Measurements from ENCODE around the gene SLC6A16.
"Not testable (repeated sequence)": the region's sequence is repeated elsewhere in the genome, so short reads cannot be mapped to it uniquely, and the experiment has no call there.

SLC6A16 gene

DNA sequence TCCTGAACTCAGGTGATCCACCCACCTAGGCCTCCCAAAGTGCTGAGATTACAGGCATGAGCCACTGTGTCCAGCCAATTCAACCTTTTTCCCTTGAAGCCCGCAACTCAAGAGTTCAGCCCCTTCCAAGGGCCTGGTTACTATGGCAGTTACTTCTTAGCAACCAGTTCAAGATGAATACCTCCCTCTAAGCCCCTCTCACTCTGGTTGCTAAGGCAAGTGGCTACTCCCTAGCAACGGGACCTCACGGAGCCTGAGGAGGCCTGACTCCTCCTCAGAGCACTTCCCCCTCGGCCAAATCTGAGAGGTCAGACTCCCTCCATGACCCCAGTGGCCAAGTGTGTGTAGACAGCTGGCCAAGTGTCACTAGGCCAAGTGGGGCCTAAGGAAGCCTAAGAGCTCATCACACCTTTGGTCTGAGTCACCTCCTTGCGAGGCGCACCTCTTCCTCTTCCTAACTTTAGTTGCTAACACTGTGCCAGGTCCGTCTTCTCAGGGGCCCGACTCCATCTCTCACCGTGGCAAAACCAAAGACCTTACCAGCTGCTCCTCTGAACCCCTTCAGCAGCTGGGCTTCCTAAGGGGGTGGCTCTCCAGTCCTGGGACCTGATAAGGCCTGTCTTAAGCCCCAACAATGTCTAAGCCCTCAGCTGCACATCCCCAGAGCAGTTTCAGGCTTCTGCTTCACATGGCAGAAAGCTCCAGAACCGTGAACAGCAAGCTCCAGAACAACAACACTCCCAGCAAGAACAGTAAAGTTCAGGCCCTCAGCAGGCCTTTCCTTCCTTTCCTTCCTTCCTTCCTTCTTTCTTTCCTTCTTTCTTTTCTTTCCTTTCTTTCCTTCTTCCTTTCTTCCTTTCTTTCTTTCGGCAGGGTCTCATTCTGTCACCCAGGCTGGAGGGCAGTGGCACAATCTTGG, 19.8 kb upstream of the SLC6A16 start:
- no peak for DNase-seq

DNA sequence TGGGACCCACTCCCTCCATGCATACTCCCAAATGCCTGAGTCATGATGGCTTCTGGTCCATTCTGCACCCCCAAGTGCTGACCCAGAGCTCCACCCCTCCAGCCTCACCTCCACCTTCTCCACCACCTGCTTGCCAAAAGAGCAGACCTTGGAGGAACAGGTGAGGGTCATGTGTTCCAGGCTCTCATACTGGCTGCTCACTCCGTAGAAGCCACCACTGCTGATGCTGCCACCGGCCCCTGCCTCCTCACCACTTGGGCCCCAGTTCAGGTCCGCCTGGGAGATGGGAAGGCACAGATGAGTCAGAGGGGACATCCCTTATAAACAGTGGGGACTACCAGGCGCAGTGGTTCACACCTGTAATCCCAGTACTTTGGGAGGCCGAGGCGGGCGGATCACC, 18.1 kb upstream of the SLC6A16 start:
- DNase-seq: no peak

DNA sequence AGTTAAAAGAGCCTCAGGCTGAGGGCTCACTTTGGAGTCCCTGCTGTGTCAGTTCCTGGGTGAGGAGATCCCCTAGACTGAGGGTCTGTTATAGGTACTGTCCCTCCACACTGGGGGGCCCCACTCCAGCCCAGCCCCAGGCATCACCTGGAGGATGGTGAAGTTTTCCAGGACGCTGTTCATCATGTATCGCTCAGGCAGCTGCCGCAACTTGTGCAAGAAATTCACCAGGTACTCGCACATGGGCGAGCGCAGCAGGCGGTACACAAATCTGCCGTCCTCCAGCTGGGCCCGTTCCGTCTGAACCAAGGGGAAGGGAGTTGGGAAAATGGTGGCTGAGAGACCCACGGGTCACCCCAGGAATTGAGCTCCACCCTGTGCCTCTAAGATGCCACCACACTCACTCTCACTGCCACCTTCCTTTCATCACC, 17.3 kb upstream of the SLC6A16 start:
- DNase-seq: no peak

DNA sequence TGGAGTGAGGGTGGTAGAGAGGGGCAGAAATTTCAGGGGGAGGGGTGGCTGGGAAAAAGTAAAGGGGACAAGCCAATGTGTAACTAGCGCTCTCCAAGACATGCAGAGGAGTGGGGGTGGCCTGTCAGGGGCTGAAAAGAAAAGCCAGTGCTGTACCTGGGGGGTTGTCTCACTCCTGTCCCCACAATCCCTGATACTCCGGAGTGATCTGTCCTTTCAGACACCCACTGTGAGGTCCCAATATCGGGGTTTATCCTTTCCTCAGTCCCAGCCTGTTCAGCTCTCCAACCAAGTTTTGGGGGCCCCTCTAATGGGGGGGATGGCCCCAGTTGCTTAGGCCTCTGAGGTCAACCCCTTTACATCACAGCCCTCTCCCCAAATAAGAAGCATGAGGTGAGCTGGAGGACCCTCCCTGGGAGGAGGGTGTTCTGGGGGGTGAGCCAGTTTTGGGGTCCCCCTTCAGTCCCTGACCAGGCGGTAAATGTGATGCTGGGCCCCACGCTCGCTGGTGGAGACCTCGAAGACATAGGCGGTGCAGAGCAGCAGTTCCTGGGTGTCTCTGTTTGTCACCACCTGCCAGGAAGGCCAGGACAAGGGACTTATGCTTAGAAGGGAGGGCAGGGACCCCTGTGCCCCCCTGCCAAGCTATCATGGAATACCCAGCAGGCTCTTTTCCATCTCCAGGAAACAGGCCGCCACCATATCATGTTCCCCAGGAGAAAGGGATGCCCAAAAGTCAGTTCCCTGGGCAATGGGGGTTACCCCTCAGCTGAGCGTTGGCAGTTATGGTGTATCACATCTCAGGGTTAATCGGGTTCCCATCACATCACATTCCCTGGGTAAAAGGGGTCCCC, 16.1 kb upstream of the SLC6A16 start:
- no peak for DNase-seq

DNA sequence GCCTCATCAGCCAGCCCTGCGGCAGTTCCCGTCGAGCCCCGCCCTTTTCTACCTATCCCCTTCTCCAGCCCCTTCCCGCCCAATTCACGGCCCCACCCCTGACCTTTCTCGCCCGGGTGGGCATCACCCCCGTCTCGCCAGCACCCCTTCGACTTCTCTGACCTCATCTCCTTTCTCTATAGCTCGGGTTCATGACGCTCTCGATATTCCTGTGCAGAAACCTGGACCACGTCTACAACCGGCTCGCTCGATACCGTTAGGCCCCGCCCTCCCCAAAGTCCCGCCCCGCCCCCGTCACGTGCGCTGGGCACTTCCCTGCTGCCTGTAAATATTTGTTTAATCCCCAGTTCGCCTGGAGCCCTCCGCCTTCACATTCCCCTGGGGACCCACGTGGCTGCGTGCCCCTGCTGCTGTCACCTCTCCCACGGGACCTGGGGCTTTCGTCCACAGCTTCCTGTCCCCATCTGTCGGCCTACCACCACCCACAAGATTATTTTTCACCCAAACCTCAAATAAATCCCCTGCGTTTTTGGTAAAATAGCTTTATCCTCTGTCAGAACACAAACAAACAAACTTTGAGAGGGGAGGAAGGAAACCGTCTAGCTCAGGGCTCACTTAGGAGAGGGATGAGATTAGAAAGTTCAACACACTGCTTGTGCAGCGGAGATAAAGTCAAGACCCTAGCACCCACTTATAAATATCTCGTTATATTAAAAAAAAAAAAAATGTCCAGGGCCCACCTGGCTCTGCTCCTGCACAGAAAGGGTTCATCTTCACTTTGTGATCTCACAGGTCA, 15.3 kb upstream of the SLC6A16 start:
- DNase-seq: no peak

DNA sequence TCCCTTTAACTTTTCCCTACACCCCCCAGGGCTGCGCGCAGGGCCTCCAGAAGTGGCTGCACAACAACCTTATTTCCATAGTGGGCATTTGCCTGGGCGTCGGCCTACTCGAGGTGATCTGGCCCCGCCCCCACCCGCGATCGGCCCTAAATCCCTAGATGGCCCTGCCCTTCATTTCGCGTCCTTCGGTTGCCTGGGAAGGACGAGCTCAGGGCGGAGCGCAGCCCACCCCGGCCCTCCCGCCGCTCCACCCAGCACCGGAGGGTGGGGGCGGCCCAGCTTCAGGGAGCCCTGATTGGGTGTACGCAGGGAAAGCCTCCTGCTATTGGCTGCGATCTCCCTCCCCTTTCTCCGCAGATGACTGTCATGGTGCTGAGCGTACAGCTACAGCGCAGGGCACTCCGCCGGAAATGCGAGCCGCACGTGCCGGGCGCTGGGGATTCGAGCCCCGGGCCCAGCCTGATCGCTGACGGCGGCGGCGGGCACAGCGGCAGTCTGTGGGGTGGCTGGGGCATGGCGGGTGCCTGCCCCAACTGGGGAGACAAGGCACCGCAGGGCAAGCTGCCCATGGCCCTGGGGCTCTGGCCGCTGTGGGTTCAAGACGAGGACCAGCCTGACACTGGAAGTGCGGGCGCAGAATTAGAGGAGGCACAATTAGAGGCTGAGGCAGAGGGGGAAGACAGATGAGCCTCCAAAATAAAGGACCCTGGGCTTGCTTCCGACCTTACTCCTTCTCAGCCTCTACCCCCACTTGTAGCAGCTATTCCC, 14.5 kb upstream of the SLC6A16 start:
- DNase-seq: no peak

DNA sequence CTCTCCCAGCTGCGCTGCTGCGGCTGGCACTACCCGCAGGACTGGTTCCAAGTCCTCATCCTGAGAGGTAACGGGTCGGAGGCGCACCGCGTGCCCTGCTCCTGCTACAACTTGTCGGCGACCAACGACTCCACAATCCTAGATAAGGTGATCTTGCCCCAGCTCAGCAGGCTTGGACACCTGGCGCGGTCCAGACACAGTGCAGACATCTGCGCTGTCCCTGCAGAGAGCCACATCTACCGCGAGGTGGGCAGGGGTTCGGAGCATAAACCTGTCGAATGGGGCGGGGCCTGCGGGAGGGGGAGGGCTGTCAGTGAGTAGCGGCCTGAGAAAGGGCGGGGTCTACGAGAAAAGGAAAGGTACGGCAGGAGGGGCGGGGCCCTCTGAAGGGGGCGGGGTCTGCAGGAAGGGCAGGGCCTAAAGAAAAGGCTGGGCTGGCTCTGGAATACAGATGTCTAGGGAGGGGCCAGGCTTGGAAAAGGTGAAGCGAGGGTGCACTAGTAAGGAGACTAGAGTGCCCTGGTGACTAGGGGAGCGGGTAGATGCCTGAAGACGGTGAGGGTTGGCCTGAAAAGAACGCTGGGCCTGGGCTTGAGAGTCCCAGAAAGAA, 13.8 kb upstream of the SLC6A16 start:
- no peak for DNase-seq

DNA sequence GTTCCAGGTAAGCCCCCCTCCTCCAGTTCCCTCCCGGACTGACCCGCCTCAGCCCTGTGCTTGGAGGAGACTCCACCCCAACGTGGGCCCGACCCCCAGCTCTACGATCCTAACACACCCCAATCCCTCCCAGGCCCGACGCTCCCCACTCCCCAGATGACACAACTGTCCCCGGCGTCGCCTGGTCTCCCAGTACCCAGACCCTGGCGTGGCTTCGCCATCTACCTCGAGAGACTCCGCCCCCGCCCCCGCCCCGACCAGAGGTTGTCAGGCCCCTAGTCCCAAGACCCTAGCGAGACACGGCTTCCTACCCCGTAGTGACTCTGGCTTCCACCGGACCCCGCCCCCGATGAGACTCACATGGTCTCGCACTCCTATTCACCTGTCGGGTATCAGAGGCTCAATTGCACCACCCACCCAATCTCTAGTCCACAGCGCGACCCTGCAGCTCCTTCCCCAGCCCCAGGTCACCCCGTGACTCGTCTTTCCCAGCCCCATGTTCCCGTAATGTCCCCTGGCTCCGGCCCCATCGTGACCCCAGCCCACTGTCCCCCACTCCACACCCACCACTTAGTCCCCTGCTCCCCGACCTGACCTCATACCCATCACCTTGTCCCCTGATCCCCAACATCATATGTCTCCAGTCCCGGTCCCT, 13.2 kb upstream of the SLC6A16 start:
- DNase-seq: no peak

DNA sequence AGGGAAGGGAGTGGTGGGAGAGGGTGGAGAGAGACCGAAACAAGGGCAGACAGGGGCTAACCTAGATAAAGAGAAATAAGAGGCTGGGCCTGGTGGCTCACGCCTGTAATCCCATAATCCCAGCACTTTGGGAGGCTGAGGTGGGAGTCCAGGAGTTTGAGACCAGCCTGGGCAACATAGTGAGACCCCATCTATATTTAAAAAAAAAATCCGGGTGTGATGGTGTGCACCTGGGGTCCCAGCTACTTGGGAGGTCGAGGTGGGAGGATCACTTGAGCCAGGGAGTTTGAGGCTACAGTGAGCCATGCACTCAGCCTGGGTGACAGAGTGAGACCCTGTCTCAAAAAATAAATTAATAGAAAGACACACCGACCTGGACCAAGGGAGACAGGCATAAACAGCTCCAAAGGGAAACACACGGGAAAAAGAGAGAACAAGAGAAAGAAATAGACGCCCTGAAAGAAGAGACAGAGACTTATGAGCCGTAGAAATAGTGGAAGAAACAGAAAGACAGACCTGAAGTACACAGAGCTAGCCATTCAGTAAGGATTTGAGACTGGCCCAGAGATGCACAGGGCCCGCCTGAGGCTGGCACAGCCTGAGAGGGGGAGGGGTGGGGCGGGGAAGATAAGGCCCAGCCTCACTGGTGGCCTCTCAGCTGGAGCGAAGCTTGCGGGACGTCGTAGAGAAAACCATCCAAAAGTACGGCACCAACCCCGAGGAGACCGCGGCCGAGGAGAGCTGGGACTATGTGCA, 12.5 kb upstream of the SLC6A16 start:
- no peak for DNase-seq

DNA sequence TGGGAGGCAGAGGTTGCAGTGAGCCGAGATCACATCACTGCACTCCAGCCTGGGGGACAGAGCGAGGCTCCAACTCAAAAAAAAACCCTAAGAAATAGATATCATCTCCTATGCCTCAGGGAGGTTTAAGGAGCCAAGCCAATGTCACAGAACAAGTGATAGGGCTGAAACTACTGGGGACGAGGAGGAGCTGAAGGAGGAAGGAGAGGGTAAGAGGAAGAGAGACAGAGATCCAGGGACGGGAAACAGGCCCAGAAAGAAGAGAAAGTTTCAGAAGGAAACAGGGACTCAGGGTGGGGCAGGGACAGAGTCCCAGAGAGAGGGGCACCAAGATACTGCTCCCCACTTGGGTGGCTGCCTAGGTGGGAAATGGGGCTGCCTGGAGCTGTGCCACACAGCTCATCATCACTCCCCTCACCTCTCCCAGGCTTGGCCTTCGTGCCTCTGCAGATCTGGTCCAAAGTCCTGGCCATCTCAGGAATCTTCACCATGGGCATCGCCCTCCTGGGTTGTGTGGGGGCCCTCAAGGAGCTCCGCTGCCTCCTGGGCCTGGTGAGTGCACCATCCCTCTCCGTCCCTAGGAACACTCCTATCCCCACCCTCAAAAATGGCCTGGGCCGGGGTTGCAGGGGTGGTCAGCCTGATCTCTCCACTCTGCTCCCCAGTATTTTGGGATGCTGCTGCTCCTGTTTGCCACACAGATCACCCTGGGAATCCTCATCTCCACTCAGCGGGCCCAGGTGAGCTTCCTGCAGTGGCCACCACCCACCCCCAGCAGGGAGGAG, 11.7 kb upstream of the SLC6A16 start:
- DNase-seq: no peak

DNA sequence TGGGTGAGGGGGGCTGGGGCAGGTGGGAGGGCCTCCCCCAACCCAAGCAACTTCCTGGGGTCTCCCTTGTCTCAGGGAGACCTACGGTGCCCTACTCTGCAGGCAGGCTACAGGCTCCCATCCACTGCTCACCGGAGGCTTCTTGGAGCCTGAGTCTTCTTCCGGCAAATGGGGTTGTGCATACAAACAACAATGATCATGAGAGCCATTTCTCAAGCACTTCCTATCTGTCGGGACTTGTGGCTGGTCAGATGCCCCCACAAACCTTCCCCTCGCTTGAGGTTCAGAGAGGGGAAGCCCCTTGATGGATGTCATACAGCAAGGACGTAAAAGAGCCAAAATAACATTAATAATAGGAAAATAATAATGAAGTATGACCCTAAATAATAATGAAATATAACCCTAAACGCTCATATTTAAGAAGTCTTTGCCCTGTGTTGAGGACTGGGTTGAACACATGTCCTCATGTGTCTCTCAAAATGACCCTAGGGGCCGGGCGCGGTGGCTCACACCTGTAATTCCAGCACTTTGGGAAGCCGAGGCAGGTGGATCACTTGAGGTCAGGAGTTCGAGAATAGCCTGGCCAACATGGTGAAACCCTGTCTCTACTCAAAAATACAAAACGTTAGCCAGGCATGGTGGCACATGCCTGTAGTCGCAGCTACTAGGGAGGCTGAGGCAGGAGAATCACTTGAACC, 10.9 kb upstream of the SLC6A16 start:
- DNase-seq: no peak

DNA sequence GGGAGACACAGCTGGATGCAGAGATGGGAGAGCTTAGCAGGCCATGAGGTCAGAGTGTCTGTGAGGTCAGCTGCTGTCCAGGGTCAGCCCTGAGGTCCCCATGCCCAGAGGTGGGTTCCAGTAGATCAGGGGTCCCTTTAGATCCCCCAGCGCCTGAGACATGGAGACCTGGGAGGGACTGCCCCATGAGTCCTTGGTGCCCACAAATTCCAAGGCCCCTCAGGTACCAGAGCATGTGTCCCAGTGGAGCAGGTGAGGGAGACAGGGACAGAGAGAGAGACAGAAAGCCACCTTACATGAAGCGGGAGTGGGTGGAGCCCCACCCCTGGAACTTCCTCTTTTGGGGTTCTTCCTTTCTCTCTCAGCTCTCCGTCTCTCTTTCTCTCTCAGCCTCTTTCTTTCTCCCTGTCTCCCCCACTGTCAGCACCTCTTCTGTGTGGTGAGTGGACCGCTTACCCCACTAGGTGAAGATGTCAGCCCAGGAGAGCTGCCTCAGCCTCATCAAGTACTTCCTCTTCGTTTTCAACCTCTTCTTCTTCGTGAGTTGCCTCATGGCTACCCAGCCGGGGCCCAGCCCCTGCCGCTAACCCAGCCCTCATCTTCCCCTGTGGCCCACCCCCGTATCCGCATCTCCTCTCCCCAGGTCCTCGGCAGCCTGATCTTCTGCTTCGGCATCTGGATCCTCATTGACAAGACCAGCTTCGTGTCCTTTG, 10.2 kb upstream of the SLC6A16 start, which contains the start of gene CD37:
CD37 (plus strand) TSS at position 336 of the 713 bp plus-strand sequence; CDS start at position 471, 135 bp downstream.
- DNase-seq: peak; percentile 47

DNA sequence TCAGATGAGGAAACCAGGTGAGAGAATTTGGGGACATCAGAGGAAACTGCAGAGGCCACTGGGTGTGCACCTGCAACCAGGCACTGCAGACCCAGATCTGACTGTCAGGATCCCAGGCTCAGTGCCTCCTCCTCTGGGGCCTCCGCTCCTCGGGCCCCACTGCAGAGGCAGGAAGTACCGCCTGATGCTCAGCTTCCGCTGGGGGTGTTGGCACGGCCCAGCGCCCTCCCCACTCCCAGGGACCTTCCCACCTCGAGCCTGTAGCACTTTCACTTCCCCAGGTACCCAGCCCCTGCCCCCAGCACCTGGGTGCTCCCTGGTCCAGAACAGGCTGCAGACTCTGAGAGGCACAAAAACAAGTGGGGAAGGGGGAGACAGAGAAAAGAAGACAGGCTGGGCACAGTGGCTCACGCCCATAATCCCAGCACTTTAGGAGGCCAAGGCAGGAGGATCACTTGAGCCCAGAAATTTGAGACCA, 8.9 kb upstream of the SLC6A16 start:
- peak; percentile 49 for DNase-seq

DNA sequence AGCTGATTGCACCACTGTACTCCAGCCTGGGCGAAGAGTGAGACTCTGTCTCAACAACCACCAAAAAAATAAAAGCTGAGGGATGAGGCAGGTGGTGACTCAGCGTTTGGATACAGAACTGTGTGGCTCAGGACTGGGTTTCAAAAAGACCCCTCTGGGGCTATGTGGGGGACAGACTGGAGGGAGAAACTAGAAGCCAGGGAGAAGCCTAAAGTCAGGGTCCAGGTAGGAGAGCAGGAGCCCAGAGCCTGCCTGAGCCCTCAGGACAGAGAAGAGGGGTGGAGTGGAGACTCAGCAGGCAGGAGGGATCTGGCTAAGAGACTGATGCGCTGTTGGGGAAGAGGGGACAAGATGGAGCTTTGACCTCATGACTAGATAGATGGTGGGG, 8.4 kb upstream of the SLC6A16 start:
- no peak for DNase-seq

DNA sequence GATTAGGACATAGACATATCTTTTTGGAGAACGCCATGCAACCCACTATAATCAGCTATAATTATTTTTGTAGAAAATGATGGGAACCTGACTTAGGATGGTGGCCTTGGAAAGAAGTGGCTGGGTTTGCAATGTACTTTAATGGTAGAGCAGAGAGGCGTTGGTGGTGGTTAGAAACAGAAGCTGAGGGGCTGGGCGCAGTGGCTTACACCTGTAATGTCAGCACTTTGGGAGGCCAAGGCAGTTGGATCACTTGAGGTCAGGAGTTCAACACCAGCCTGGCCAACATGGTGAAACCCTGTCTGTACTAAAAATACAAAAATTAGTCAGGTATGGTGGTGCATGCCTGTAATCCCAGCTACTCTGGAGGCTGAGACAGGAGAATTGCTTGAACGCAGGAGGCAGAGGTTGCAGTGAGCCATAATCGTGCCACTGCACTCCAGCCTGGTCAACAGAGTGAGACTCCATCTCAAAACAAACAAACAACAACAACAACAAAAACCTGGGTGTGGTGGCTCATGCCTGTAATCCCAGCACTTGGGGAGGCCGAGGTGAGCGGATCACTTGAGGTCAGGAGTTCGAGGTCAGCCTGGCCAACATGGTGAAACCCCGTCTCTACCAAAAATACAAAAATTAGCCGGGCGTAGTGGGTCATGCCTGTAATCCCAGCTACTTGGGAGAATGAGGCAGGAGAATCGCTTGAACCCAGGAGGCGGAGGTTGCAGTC, 7.9 kb upstream of the SLC6A16 start:
- not testable (repeated sequence) for DNase-seq

DNA sequence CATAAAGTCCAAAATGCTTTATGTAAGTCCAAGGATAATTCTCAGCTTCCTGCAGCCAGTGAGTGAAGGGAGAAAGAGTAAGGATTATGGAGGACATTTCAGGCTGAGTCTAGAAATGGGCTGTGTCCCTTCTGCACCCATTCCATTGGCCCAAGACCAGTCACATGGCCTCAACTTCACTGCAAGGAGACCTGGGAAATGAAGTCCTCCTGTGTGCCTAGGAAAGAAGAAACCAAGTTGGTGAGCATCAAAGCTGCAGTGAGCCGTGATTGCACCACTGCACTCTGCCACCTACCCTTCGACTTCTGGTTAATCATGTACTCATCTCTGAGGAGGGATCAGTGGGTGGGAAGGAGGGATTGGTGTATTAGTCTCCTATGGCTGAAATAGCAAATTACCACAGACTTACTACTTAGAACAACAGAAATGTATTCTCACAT, 6.6 kb upstream of the SLC6A16 start:
- peak; percentile 33 for DNase-seq

DNA sequence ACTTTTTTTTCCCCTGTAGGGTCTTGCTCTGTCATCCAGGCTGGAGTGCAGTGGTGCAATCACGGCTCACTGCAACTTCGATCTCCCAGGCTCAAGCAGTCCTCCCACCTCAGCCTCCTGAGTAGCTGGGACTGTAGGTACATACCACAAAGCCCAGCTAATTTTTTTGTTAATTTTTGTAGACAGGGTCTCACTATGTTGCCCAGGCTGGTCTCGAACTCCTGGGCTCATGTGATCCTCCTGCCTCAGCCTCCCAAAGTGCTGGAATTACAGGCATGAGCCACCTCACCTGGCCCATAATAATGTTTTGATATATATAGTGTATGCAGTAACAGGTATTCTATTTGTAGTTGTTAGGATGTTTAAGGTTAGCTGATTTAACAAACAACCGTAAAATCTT, 6.2 kb upstream of the SLC6A16 start:
- DNase-seq: not testable (repeated sequence)
